ENCODE results near the gene ZNF136. TPM values are rescaled to one million over a fixed set of nuclear protein-coding genes. Genes with fewer than 3 reads are reported as not detected.

ZNF136 gene
- total and polyA plus RNA-seq, 2 donors from 2014 or later, result 4.6 to 14.4 TPM

- FAIRE-seq (no peak), DNase-seq (peak in 2 of 5 donors; percentile 13 to 29)
- H3K9me3 ChIP-seq (ENCODE audit: control insufficient read depth in 2 of 3, insufficient read depth in 1 of 3, low read length in 3 of 3), result peaks cover 0 to 1% (median 0%) of the 10 kb centered on the region in 3 donors
- H3K4me1 ChIP-seq (ENCODE audit: control insufficient read depth in 2 of 3, insufficient read depth in 2 of 3, low read depth in 1 of 3, low read length in 3 of 3), result peaks cover 2 to 11% (median 7%) of the 10 kb centered on the region in 3 donors
- H3K9ac ChIP-seq (ENCODE audit: low read length in 3 of 3), result peak overlapping the region in 2 of 3 donors; percentile 30 to 51
- H3K4me3 ChIP-seq (ENCODE audit: low read length in 3 of 3), result peak overlapping the region; percentile 77 to 91 (median 78)
- no peak overlapping the region for H3K27ac ChIP-seq (ENCODE audit: low read depth in 2 of 2, low read length in 2 of 2)
- no peak for TF ChIP-seq CTCF (IDR thresholded peaks at IDR 0.05; ENCODE audit: borderline replicate concordance, extremely low read depth, insufficient read depth)
- peaks cover 0 to 18% (median 11%) of the 10 kb centered on the region in 3 donors for H3K36me3 ChIP-seq (ENCODE audit: control insufficient read depth in 2 of 3, insufficient read depth in 3 of 3, low read length in 3 of 3)
- intact Hi-C loops (cut with DNase I), result no loop called here
- no peaks in the 10 kb centered on the region for H3K27me3 ChIP-seq (ENCODE audit: control insufficient read depth, insufficient read depth, low read length)
These were observed 23.6 kb upstream of the ZNF136 start for GRCh38 chr19:12139269-12139668.

GRCh38 chr19:12139885-12140544 lies 22.9 kb upstream of the ZNF136 start, which contains the start of gene ZNF20:
Gene ZNF20, minus strand, starts transcription at chr19:12140350. Its CDS starts 168 bp downstream, at chr19:12140182.
- peak; percentile 82 for FAIRE-seq
- Histone ChIP-seq H3K4me3 (ENCODE audit: low read length in 3 of 3) (peak within 1 kb of the TSS; percentile 78 to 91 (median 80)), H3K27me3 (ENCODE audit: control insufficient read depth, insufficient read depth, low read length) (no peaks in the 10 kb centered on the region), H3K9ac (ENCODE audit: low read length in 3 of 3) (peak within 1 kb of the TSS; percentile 57 to 84 (median 71)), H3K9me3 (ENCODE audit: control insufficient read depth in 2 of 3, insufficient read depth in 1 of 3, low read length in 3 of 3) (no peaks in the 10 kb centered on the region), H3K27ac (ENCODE audit: low read depth in 2 of 2, low read length in 2 of 2) (peak within 1 kb of the TSS; percentile 87 to 90), H3K4me1 (ENCODE audit: control insufficient read depth in 2 of 3, insufficient read depth in 2 of 3, low read depth in 1 of 3, low read length in 3 of 3) (peaks cover 2 to 11% (median 7%) of the 10 kb centered on the region in 3 donors), H3K36me3 (ENCODE audit: control insufficient read depth in 2 of 3, insufficient read depth in 3 of 3, low read length in 3 of 3) (peaks cover under 1 to 13% (median 6%) of the 10 kb centered on the region in 3 donors)
- no peak for TF ChIP-seq CTCF (IDR thresholded peaks at IDR 0.05; ENCODE audit: borderline replicate concordance, extremely low read depth, insufficient read depth)
- DNase-seq, result peak; percentile 98 to 99 (median 98)
- intact Hi-C loops (cut with DNase I), result no loop called here

- Histone ChIP-seq H3K36me3 (ENCODE audit: control insufficient read depth in 2 of 3, insufficient read depth in 3 of 3, low read length in 3 of 3) (peaks cover 8 to 15% (median 8%) of the 10 kb centered on the region in 3 donors), H3K27me3 (ENCODE audit: control insufficient read depth, insufficient read depth, low read length) (no peaks in the 10 kb centered on the region), H3K4me1 (ENCODE audit: control insufficient read depth in 2 of 3, insufficient read depth in 2 of 3, low read depth in 1 of 3, low read length in 3 of 3) (peaks cover 2 to 11% (median 7%) of the 10 kb centered on the region in 3 donors), H3K9ac (ENCODE audit: low read length in 3 of 3) (peak overlapping the region in 2 of 3 donors; percentile 50 to 53), H3K27ac (ENCODE audit: low read depth in 2 of 2, low read length in 2 of 2) (peak overlapping the region; percentile 11 to 63), H3K9me3 (ENCODE audit: control insufficient read depth in 2 of 3, insufficient read depth in 1 of 3, low read length in 3 of 3) (peaks cover 0 to 1% (median 0%) of the 10 kb centered on the region in 3 donors), H3K4me3 (ENCODE audit: low read length in 3 of 3) (peak overlapping the region; percentile 78 to 91 (median 80))
- DNase-seq (peak; percentile 90 to 93 (median 91)), FAIRE-seq (no peak)
- intact Hi-C loops (cut with DNase I), result no loop called here
- TF ChIP-seq CTCF (IDR thresholded peaks at IDR 0.05; ENCODE audit: borderline replicate concordance, extremely low read depth, insufficient read depth), result peak; percentile 93
These were observed 22.1 kb upstream of the ZNF136 start for GRCh38 chr19:12140545-12141404.
